Neural cell (in vitro differentiated cells): ENCODE measurements around the gene ENOSF1.

Experiments
- MXI1 ChIP-seq: fragments of 450-650 bp; conservative IDR thresholded peaks from 2 replicates; pipeline ENCODE4 v1.6.1; 2014; ENCODE audit warnings: antibody characterized with exemption, mild to moderate bottlenecking; ENCODE audit not compliant: poor library complexity, severe bottlenecking
- TF ChIP-seq, protein P1 (sequence below): IDR thresholded peaks from 2 replicates; pipeline ENCODE4 v1.6.1; 2012; ENCODE audit warnings: borderline replicate concordance

GRCh38 chr18:652131-652530, 60.3 kb downstream of the ENOSF1 start:
- TF ChIP-seq, protein P1, sequence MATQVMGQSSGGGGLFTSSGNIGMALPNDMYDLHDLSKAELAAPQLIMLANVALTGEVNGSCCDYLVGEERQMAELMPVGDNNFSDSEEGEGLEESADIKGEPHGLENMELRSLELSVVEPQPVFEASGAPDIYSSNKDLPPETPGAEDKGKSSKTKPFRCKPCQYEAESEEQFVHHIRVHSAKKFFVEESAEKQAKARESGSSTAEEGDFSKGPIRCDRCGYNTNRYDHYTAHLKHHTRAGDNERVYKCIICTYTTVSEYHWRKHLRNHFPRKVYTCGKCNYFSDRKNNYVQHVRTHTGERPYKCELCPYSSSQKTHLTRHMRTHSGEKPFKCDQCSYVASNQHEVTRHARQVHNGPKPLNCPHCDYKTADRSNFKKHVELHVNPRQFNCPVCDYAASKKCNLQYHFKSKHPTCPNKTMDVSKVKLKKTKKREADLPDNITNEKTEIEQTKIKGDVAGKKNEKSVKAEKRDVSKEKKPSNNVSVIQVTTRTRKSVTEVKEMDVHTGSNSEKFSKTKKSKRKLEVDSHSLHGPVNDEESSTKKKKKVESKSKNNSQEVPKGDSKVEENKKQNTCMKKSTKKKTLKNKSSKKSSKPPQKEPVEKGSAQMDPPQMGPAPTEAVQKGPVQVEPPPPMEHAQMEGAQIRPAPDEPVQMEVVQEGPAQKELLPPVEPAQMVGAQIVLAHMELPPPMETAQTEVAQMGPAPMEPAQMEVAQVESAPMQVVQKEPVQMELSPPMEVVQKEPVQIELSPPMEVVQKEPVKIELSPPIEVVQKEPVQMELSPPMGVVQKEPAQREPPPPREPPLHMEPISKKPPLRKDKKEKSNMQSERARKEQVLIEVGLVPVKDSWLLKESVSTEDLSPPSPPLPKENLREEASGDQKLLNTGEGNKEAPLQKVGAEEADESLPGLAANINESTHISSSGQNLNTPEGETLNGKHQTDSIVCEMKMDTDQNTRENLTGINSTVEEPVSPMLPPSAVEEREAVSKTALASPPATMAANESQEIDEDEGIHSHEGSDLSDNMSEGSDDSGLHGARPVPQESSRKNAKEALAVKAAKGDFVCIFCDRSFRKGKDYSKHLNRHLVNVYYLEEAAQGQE, result no peak
- TF ChIP-seq MXI1, result no peak
